H1 (cell line): ENCODE data around the gene DIPK1C. TPM values are rescaled to one million over a fixed set of nuclear protein-coding genes. Genes with fewer than 3 reads are reported as not detected.

Source experiments
- CTCF ChIA-PET: fragments of 300-600 bp; sonication (Branson Sonifier 250); formaldehyde crosslinking; loops from one replicate; lab custom pipeline; 2021; ENCODE audit not compliant: partially characterized antibody; lab: Charles Lee
- POLR2A ChIA-PET: fragments of 300-600 bp; sonication (Branson Sonifier 250); formaldehyde crosslinking; loops from one replicate; lab custom pipeline; 2021; ENCODE audit warnings: inconsistent platforms; ENCODE audit not compliant: partially characterized antibody; lab: Charles Lee
- DNase-seq, 2 experiments: peaks; one replicate each; pipeline versions ENCODE4 v3.0.0 to v3.0.0-alpha.2; 2010 to 2022; ENCODE audit warnings: low spot score in 2 of 2, low read depth in 1 of 2, mixed read lengths in 1 of 2
- FAIRE-seq: peaks from 2 replicates; lab custom pipeline; 2011; peaks lifted over from hg19 to GRCh38; lab: Jason Lieb, UNC
- H2AFZ ChIP-seq: 2 replicates; pipeline ENCODE4 v1.8.1; 2012; ENCODE audit warnings: low read length, inconsistent platforms
- H2AK5ac ChIP-seq: 2 replicates; pipeline ENCODE4 v1.6.1; 2013; ENCODE audit warnings: low read depth, low read length
- H2BK120ac ChIP-seq: replicated peaks from 2 replicates; pipeline ENCODE3; 2013; ENCODE audit warnings: low read depth, low read length, inconsistent platforms
- H2BK12ac ChIP-seq: 2 replicates; pipeline ENCODE4 v1.6.1; 2013; ENCODE audit warnings: low read depth, low read length
- H2BK15ac ChIP-seq: 2 replicates; pipeline ENCODE4 v1.6.1; 2013; ENCODE audit warnings: low read length
- H2BK20ac ChIP-seq: 2 replicates; pipeline ENCODE4 v1.6.1; 2013; ENCODE audit warnings: low read length
- H2BK5ac ChIP-seq: 2 replicates; pipeline ENCODE4 v1.6.1; 2013; ENCODE audit warnings: low read depth, low read length
- H3K14ac ChIP-seq: 2 replicates; pipeline ENCODE4 v1.6.1; 2013; ENCODE audit warnings: inconsistent platforms; ENCODE audit not compliant: insufficient read length
- H3K18ac ChIP-seq: 2 replicates; pipeline ENCODE4 v1.6.1; 2013; ENCODE audit warnings: low read length; ENCODE audit errors: extremely low read depth
- H3K23ac ChIP-seq: 2 replicates; pipeline ENCODE4 v1.6.1; 2013; ENCODE audit warnings: inconsistent platforms; ENCODE audit not compliant: insufficient read length
- H3K23me2 ChIP-seq: 2 replicates; pipeline ENCODE4 v1.6.1; 2013; ENCODE audit warnings: low read depth, low read length
- H3K27ac ChIP-seq: 2 replicates; pipeline ENCODE4 v1.6.1; 2011; ENCODE audit warnings: low read depth, low read length, inconsistent platforms
- H3K27me3 ChIP-seq, 4 experiments: replicated peaks in 1 of 4; 1 replicate in 1 of 4; 2 replicates in 3 of 4; pipeline versions ENCODE4 v1.6.1 to v1.8.1; 2011 to 2013; ENCODE audit warnings: low read length in 3 of 4, mild to moderate bottlenecking in 3 of 4, inconsistent platforms in 2 of 4, mixed read lengths in 2 of 4, moderate library complexity in 1 of 4; ENCODE audit not compliant: control insufficient read depth in 3 of 4, insufficient read depth in 3 of 4; ENCODE audit errors: extremely low read depth in 1 of 4
- H3K36me3 ChIP-seq, 4 experiments: 2 replicates each; pipeline versions ENCODE4 v1.6.1 to v1.8.1; 2011 to 2013; ENCODE audit warnings: mild to moderate bottlenecking in 4 of 4, low read length in 3 of 4, moderate library complexity in 2 of 4, control low read depth in 1 of 4, inconsistent platforms in 1 of 4; ENCODE audit not compliant: insufficient read depth in 4 of 4, control insufficient read depth in 2 of 4
- H3K4ac ChIP-seq: replicated peaks from 2 replicates; pipeline ENCODE3; 2013; ENCODE audit warnings: low read length, low read depth, mixed read lengths, inconsistent platforms; ENCODE audit not compliant: insufficient read length
- H3K4me1 ChIP-seq, 4 experiments: replicated peaks in 1 of 4; 1 replicate in 1 of 4; 2 replicates in 3 of 4; pipeline versions ENCODE4 v1.6.1 to v1.8.1; 2011 to 2013; ENCODE audit warnings: low read length in 3 of 4, inconsistent platforms in 2 of 4, mixed read lengths in 1 of 4; ENCODE audit not compliant: insufficient read depth in 4 of 4, control insufficient read depth in 3 of 4
- H3K4me2 ChIP-seq, 2 experiments: 2 replicates each; pipeline versions ENCODE4 v1.6.1 to v1.8.1; 2011 to 2013; ENCODE audit warnings: low read depth in 2 of 2, low read length in 2 of 2, control low read depth in 1 of 2, inconsistent platforms in 1 of 2, mild to moderate bottlenecking in 1 of 2; ENCODE audit not compliant: insufficient read depth in 1 of 2
- H3K4me3 ChIP-seq, 4 experiments: fragments of 200-600, 300-600 bp in 1 of 4; sonication (generic), shearing (Covaris generic), sonication (Bioruptor Twin) in 1 of 4; 2 replicates each; pipeline versions ENCODE4 v1.5.1 to v1.8.1; 2011 to 2016; ENCODE audit warnings: low read length in 4 of 4, low read depth in 3 of 4, control low read depth in 2 of 4, inconsistent platforms in 2 of 4, mild to moderate bottlenecking in 2 of 4, mixed read lengths in 1 of 4, moderate library complexity in 1 of 4; ENCODE audit not compliant: insufficient read depth in 2 of 4; ENCODE audit errors: extremely low read depth in 1 of 4
- H3K56ac ChIP-seq: replicated peaks from 2 replicates; pipeline ENCODE3; 2013; ENCODE audit warnings: low read depth, mild to moderate bottlenecking, mixed read lengths, low read length, inconsistent platforms; ENCODE audit not compliant: insufficient read length
- H3K79me1 ChIP-seq: 2 replicates; pipeline ENCODE4 v1.6.1; 2013; ENCODE audit warnings: low read depth, low read length, control low read depth
- H3K79me2 ChIP-seq, 2 experiments: 2 replicates each; pipeline versions ENCODE4 v1.6.1 to v1.8.1; 2012 to 2013; ENCODE audit warnings: low read length in 2 of 2, mild to moderate bottlenecking in 2 of 2, inconsistent platforms in 1 of 2; ENCODE audit not compliant: insufficient read depth in 2 of 2, control insufficient read depth in 1 of 2
- H3K9ac ChIP-seq, 4 experiments: replicated peaks in 1 of 4; 1 replicate in 1 of 4; 2 replicates in 3 of 4; pipeline versions ENCODE4 v1.6.1 to v1.8.1; 2011 to 2013; ENCODE audit warnings: low read depth in 3 of 4, low read length in 3 of 4, control low read depth in 2 of 4, mild to moderate bottlenecking in 2 of 4, moderate library complexity in 2 of 4, inconsistent platforms in 1 of 4; ENCODE audit errors: extremely low read depth in 1 of 4
- H3K9me3 ChIP-seq, 2 experiments: 2 replicates each; pipeline versions ENCODE4 v1.6.1 to v1.8.1; 2012 to 2013; ENCODE audit warnings: mild to moderate bottlenecking in 2 of 2, moderate library complexity in 2 of 2, control low read depth in 1 of 2, inconsistent platforms in 1 of 2, low read depth in 1 of 2, low read length in 1 of 2, mixed read lengths in 1 of 2; ENCODE audit not compliant: insufficient read depth in 2 of 2
- H4K20me1 ChIP-seq, 2 experiments: replicated peaks in 1 of 2; 2 replicates each; pipeline versions ENCODE3 to v1.8.1; 2011 to 2013; ENCODE audit warnings: inconsistent platforms in 2 of 2, low read length in 2 of 2, mild to moderate bottlenecking in 1 of 2; ENCODE audit not compliant: insufficient read depth in 2 of 2, control insufficient read depth in 1 of 2
- H4K5ac ChIP-seq: 2 replicates; pipeline ENCODE4 v1.6.1; 2013; ENCODE audit warnings: low read length, low read depth, mixed read lengths, inconsistent platforms; ENCODE audit not compliant: insufficient read length
- H4K8ac ChIP-seq: 2 replicates; pipeline ENCODE4 v1.8.0; 2013; ENCODE audit warnings: mild to moderate bottlenecking, moderate library complexity, low read length, inconsistent platforms; ENCODE audit not compliant: insufficient read depth; ENCODE audit errors: extremely low read depth
- H4K91ac ChIP-seq: replicated peaks from 2 replicates; pipeline ENCODE3; 2013; ENCODE audit warnings: low read length, mixed read lengths, inconsistent platforms; ENCODE audit not compliant: insufficient read length
- BACH1 ChIP-seq: IDR thresholded peaks from 2 replicates; pipeline ENCODE4 v1.6.1; 2012; ENCODE audit warnings: low read length, improper control_type of control experiment
- CBX5 ChIP-seq: fragments of 300-800, 300-1000 bp; sonication (generic); IDR thresholded peaks from 2 replicates; pipeline ENCODE4 v1.7.1; 2016; ENCODE audit warnings: antibody characterized with exemption, low read length, low read depth
- EP300 ChIP-seq, 2 experiments: IDR thresholded peaks; 1 replicate in 1 of 2; 2 replicates in 1 of 2; pipeline ENCODE4 v1.6.1; 2011 to 2012; ENCODE audit warnings: low read depth in 2 of 2, low read length in 2 of 2, mild to moderate bottlenecking in 2 of 2, borderline replicate concordance in 1 of 2, inconsistent platforms in 1 of 2, moderate library complexity in 1 of 2
- NANOG ChIP-seq: IDR thresholded peaks from 2 replicates; pipeline ENCODE4 v1.6.1; 2011; ENCODE audit warnings: low read length, low read depth, mild to moderate bottlenecking, inconsistent platforms; ENCODE audit not compliant: insufficient read depth, poor library complexity, severe bottlenecking
- NRF1 ChIP-seq: IDR thresholded peaks from 2 replicates; pipeline ENCODE4 v1.6.1; 2011; ENCODE audit warnings: mild to moderate bottlenecking, low read depth, low read length, improper control_type of control experiment
- POU5F1 ChIP-seq: IDR thresholded peaks from 2 replicates; pipeline ENCODE4 v1.6.1; 2011; ENCODE audit warnings: low read depth, mild to moderate bottlenecking, low read length, moderate library complexity
- SIRT6 ChIP-seq: IDR thresholded peaks from one replicate; pipeline ENCODE4 v1.7.1; 2012; ENCODE audit warnings: low read length, inconsistent platforms
- SRF ChIP-seq: IDR thresholded peaks from 2 replicates; pipeline ENCODE4 v1.6.1; 2011; ENCODE audit warnings: mild to moderate bottlenecking, low read depth, low read length, moderate library complexity
- TBP ChIP-seq: IDR thresholded peaks from 2 replicates; pipeline ENCODE4 v1.6.1; 2011; ENCODE audit warnings: low read depth, low read length, improper control_type of control experiment
- ZNF274 ChIP-seq: IDR thresholded peaks from 2 replicates; pipeline ENCODE4 v1.7.0; 2012; ENCODE audit warnings: low read length, borderline replicate concordance; ENCODE audit errors: extremely low read depth
- WGBS, 2 experiments: shearing (Covaris generic) in 1 of 2; methylation state at CpG; one replicate each; pipeline versions ENCODE4 v1.1.6 to v1.1.7; 2013 to 2015; ENCODE audit warnings: low lambda C conversion rate in 2 of 2, mixed read lengths in 2 of 2, inconsistent platforms in 1 of 2, low coverage in 1 of 2, missing lambda C conversion rate in 1 of 2; ENCODE audit not compliant: insufficient replicate concordance in 2 of 2, insufficient coverage in 1 of 2, insufficient read length in 1 of 2; ENCODE audit errors: extremely low coverage in 1 of 2, missing lambda C conversion rate in 1 of 2; 5-methylcytosine and 5-hydroxymethylcytosine counted together
- polyA plus RNA-seq, 7 experiments: library from polyadenylated mRNA; depleted of rRNA in 3 of 7; stranded (reverse) in 5 of 7; unstranded in 2 of 7; fragments of >200 nt in 5 of 7; fragments of 200-250 nt in 2 of 7; gene quantifications; 1 replicate in 5 of 7; 2 replicates in 1 of 7; 4 replicates in 1 of 7; pipeline versions ENCODE4 v1.2.1 to v1.2.3, GENCODE V29; 2011 to 2013; ENCODE audit warnings: missing spikeins in 2 of 7, mixed read lengths in 2 of 7
- total RNA-seq: library from RNA; stranded (reverse); fragmentation: NEBNext Ultra II Directional; extraction: Animal tissue kit (Norgen Biotek cat#: 25700); gene quantifications from 2 replicates; pipeline ENCODE4 v1.2.1, GENCODE V29; 2021

The DIPK1C gene
- total and polyA plus RNA-seq, 2 of the 8 experiments (the other 6 are each of a cell fraction or from before 2014, with no cell fraction given), result 0.08 TPM; not detected in 1

DNA sequence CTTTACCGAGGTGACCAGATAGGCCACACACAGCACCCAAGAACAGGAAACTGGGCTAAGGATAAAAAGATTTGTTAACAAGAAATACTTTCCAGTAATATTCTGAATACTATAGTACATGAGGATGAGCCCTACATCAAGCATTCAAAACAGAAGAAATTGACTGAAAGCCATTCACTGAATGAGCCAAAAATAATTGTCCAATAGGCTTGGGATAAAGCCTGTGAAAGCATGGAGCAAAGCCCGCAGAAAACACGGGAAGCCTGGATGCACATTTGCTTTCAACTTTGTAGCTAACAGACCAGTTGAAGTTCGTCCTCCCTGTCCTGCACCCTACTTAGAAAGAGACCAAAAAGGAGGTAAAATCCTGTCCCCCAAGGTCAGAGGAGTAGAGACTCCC lies 56.3 kb downstream of the DIPK1C start:
- Histone ChIP-seq H2BK15ac (no peak overlapping the region), H3K23ac (no peak overlapping the region), H4K91ac (no peak overlapping the region), H3K27me3 (no peaks in the 10 kb centered on the region), H2AK5ac (no peak overlapping the region), H3K23me2 (no peaks in the 10 kb centered on the region), H2BK120ac (no peak overlapping the region), H3K79me2 (no peaks in the 10 kb centered on the region), H4K20me1 (no peaks in the 10 kb centered on the region), H2BK12ac (no peak overlapping the region), H2AFZ (no peak overlapping the region), H3K27ac (no peak overlapping the region), H3K4ac (no peak overlapping the region), H3K18ac (no peak overlapping the region), H3K14ac (no peak overlapping the region), H3K9ac (no peak overlapping the region), H3K4me2 (no peak overlapping the region), H3K4me1 (no peaks in the 10 kb centered on the region; a peak in 1 of 7 replicates), H3K4me3 (no peak overlapping the region), H3K36me3 (no peaks in the 10 kb centered on the region), H4K8ac (no peak overlapping the region), H3K56ac (no peak overlapping the region), H3K9me3 (no peaks in the 10 kb centered on the region), H2BK5ac (no peak overlapping the region), H4K5ac (no peak overlapping the region), H2BK20ac (no peak overlapping the region), H3K79me1 (no peaks in the 10 kb centered on the region)
- WGBS, 2 experiments, result 91% methylated on average over 4 of the region's 4 CpGs; no CpG with 5 or more reads in 1 of the 2 experiments
- FAIRE-seq (no peak), DNase-seq (no peak)
- ChIA-PET CTCF (interaction anchor here (0.9 to 1.7 kb wide), 3 partner anchors 10 to 75 kb away, joined by 3 to 4 read pairs (median 3); no protein-coding TSS in a partner anchor), POLR2A (no interaction called here)
- TF ChIP-seq ZNF274 (no peak), POU5F1 (no peak), TBP (no peak), EP300 (IDR thresholded peaks at IDR 0.05; ENCODE audit: borderline replicate concordance in 1 of 2, low read depth in 2 of 2, low read length in 2 of 2) (no peak), NRF1 (no peak), NANOG (no peak), SIRT6 (no peak), BACH1 (no peak), CBX5 (no peak), SRF (no peak)
